ENCODE results near the gene DDX41. TPM values are rescaled to one million over a fixed set of nuclear protein-coding genes. Genes with fewer than 3 reads are reported as not detected.
A peak's percentile ranks its signal among the peaks of the same experiment; 100 is the strongest.

The DDX41 gene
- total and polyA plus RNA-seq, 11 donors = 24.4 to 65.4 (median 37.7) TPM

DNA sequence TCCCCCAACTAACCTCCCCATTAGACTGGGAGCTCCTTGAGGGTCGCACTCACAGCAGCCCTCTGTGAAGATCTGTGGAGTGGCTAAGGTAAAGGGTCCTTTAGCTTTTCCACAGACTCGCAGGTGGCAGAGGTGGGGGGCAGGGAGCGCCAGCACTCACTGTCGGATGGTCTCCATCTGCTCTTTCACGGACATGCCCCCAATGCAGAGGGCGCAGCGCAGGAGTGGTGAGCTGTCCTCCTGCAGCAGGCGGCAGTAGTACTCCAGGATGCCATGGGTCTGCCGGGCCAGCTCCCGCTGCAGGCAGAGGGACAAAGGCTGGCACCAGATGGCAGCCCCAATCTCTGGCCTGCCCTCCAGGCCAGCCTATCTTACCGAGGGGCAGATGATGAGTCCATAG is 2.2 kb downstream of the DDX41 start:
- H3K27me3 ChIP-seq = no peaks in the 10 kb centered on the region
- no peak for DNase-seq
- peaks cover 0 to 43% (median 15%) of the 10 kb centered on the region in 12 donors for H3K4me1 ChIP-seq
- H3K27ac ChIP-seq = no peak overlapping the region
- no peak overlapping the region for H3K4me3 ChIP-seq
- TF ChIP-seq, protein P1, sequence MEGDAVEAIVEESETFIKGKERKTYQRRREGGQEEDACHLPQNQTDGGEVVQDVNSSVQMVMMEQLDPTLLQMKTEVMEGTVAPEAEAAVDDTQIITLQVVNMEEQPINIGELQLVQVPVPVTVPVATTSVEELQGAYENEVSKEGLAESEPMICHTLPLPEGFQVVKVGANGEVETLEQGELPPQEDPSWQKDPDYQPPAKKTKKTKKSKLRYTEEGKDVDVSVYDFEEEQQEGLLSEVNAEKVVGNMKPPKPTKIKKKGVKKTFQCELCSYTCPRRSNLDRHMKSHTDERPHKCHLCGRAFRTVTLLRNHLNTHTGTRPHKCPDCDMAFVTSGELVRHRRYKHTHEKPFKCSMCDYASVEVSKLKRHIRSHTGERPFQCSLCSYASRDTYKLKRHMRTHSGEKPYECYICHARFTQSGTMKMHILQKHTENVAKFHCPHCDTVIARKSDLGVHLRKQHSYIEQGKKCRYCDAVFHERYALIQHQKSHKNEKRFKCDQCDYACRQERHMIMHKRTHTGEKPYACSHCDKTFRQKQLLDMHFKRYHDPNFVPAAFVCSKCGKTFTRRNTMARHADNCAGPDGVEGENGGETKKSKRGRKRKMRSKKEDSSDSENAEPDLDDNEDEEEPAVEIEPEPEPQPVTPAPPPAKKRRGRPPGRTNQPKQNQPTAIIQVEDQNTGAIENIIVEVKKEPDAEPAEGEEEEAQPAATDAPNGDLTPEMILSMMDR (IDR thresholded peaks at IDR 0.05) = no peak
- TF ChIP-seq POLR2A (IDR thresholded peaks at IDR 0.05) = no peak
- no peak for ATAC-seq
- 94 to 98% (median 95%) methylated on average over 8 to 11 of the region's 11 CpGs for WGBS, 4 donors
- no peaks in the 10 kb centered on the region for H3K9me3 ChIP-seq
- peaks cover 7 to 64% (median 49%) of the 10 kb centered on the region in 9 donors for H3K36me3 ChIP-seq
- intact Hi-C loops (cut with DNase I) = loop anchor here in 2 of 10 donors (10.0 kb wide), 1 partner anchor 80 kb away; the partner anchor contains the start of gene TMED9 (in 2 of the 2)

DNA sequence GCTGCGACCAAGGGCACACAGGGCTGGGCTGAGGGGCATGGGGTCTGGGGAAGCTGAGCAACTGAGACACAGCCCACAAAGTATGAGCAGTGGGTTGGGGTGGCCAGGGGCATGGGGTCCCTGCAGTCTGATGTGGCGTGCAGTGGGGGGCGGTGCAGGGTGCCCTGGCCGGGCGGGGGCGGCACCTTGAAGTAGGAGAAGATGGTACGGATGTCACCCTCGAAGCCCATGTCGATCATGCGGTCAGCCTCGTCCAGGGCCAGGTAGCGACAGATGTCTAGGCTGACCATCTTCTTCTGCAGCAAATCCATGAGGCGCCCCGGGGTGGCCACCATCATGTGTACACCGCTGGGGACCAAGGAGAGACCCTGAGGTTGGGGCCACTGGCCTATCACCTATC is 3.3 kb downstream of the DDX41 start:
- intact Hi-C loops (cut with DNase I) = loop anchor here in 2 of 10 donors (10.0 kb wide), 1 partner anchor 81 kb away; the partner anchor contains the start of gene TMED9 (in 2 of the 2)
- 94 to 97% (median 95%) methylated on average over 15 of the region's 15 CpGs for WGBS, 4 donors
- no peaks in the 10 kb centered on the region for H3K9me3 ChIP-seq
- H3K4me1 ChIP-seq = peaks cover 0 to 44% (median 12%) of the 10 kb centered on the region in 12 donors
- H3K4me3 ChIP-seq = no peak overlapping the region
- no peak overlapping the region for H3K27ac ChIP-seq
- DNase-seq (no peak), ATAC-seq (no peak)
- TF ChIP-seq, protein P1 (IDR thresholded peaks at IDR 0.05) = no peak
- no peak for TF ChIP-seq POLR2A (IDR thresholded peaks at IDR 0.05)
- H3K36me3 ChIP-seq = peaks cover 7 to 59% (median 49%) of the 10 kb centered on the region in 9 donors
- no peaks in the 10 kb centered on the region for H3K27me3 ChIP-seq

GRCh38 chr5:177512736-177513380 is 3.9 kb downstream of the DDX41 start:
- intact Hi-C loops (cut with DNase I) = loop anchor here in 2 of 10 donors (10.0 kb wide), 1 partner anchor 82 kb away; the partner anchor contains the start of gene TMED9 (in 2 of the 2)
- WGBS, 4 donors = 90 to 96% (median 93%) methylated on average over 16 of the region's 16 CpGs
- Histone ChIP-seq H3K27ac (no peak overlapping the region), H3K9me3 (no peaks in the 10 kb centered on the region), H3K4me3 (no peak overlapping the region), H3K27me3 (no peaks in the 10 kb centered on the region), H3K4me1 (peaks cover 0 to 44% (median 12%) of the 10 kb centered on the region in 12 donors), H3K36me3 (peaks cover 7 to 59% (median 49%) of the 10 kb centered on the region in 9 donors)
- no peak for ATAC-seq
- DNase-seq = no peak
- TF ChIP-seq, protein P1 (IDR thresholded peaks at IDR 0.05) = no peak
- TF ChIP-seq POLR2A (IDR thresholded peaks at IDR 0.05) = no peak

DNA sequence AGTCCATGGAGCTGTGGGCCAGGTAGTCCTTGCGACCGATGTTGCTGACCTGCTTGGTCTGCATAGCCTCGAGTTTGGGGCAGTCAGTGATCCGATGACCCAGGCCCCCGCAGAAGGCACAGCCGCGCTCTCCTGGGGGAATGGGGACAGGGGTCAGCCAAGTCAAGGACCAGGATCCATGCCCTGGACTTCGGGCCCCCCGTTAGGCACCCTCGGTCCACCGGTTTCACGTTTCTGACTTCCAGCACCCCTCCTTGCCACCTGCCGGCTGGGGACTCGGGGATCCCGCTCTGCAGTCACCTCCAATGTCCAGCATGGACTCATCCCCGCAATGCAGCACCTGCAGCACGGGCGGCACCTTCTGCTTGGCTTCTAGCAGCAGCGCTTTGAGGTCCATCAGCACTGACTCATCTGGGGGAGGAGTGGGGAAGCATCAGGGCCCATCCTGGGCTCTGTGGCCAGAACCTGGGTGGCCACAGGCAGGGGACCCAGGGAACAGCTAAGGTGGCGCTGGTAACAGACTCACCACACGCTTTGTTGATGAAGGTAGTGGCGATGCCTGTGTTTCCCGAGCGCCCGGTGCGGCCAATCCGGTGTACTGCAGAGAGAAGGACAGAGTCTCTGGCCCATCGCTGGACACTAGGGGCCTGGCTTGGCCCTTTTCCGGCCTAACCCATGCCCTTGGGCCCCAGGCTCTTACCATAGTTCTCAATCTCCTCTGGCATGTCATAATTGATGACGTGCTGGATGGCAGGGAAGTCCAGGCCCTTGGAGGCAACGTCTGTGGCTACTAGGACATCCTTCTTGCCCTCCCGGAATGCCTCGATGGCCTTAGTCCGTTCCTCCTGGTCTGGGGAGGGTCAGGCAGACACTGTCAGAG is 4.7 kb downstream of the DDX41 start:
- 89 to 95% (median 94%) methylated on average over 24 to 34 of the region's 34 CpGs for WGBS, 4 donors
- Histone ChIP-seq H3K9me3 (no peaks in the 10 kb centered on the region), H3K4me3 (no peak overlapping the region), H3K27me3 (no peaks in the 10 kb centered on the region), H3K4me1 (peaks cover 0 to 44% (median 12%) of the 10 kb centered on the region in 12 donors), H3K36me3 (peaks cover 7 to 59% (median 49%) of the 10 kb centered on the region in 9 donors), H3K27ac (peak overlapping the region in 1 of 12 donors; percentile 93)
- DNase-seq (no peak), ATAC-seq (no peak)
- TF ChIP-seq, protein P1 (IDR thresholded peaks at IDR 0.05) = no peak
- no peak for TF ChIP-seq POLR2A (IDR thresholded peaks at IDR 0.05)
- intact Hi-C loops (cut with DNase I) = loop anchor here in 2 of 10 donors (10.0 kb wide), 1 partner anchor 83 kb away; the partner anchor contains the start of gene TMED9 (in 2 of the 2)

All from heart left ventricle (tissue), 16 donors.